ENCODE data around the gene CYP19A1. TPM values are rescaled to one million over a fixed set of nuclear protein-coding genes. Genes with fewer than 3 reads are reported as not detected.
A peak's percentile ranks its signal among the peaks of the same experiment; 100 is the strongest.

Gene CYP19A1
- total and polyA plus RNA-seq, 2 of the 8 experiments (the other 6 are each of a cell fraction or from before 2014, with no cell fraction given), result not detected

DNA sequence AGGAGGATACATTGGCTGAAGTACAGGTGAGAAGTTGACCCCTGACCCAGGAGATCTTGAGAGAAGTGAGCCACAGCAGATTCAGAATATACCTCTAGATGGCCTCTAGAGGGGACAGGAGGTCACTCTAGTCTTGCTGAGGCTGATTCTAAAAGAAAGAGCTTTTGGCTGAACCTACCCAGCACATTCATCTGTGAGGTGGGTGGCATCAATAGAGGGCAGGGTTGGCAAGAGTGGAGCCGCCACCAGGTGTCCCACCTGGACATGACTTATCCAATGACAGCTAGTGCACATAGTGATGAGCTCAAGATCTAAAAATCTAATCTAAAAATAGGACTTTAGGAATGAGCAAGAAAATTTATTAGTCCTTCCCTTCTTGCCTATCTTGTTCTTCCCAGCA lies 51.6 kb downstream of the CYP19A1 start:
- H3K79me1 ChIP-seq (ENCODE audit: low read depth, low read length), result no peaks in the 10 kb centered on the region
- no peak overlapping the region for H2AFZ ChIP-seq (ENCODE audit: low read length)
- no peaks in the 10 kb centered on the region for H3K9me3 ChIP-seq (ENCODE audit: insufficient read depth in 2 of 2, low read depth in 1 of 2, low read length in 1 of 2)
- H3K9ac ChIP-seq (replicated peaks in 1 of 4; ENCODE audit: extremely low read depth in 1 of 4, low read depth in 3 of 4, low read length in 3 of 4), result no peak overlapping the region
- H3K23ac ChIP-seq (ENCODE audit: insufficient read length), result no peak overlapping the region
- H2BK20ac ChIP-seq (ENCODE audit: low read length), result no peak overlapping the region
- H3K79me2 ChIP-seq (ENCODE audit: control insufficient read depth in 1 of 2, insufficient read depth in 2 of 2, low read length in 2 of 2), result no peaks in the 10 kb centered on the region
- DNase-seq (ENCODE audit: low read depth in 1 of 2, low spot score in 2 of 2) (no peak), FAIRE-seq (no peak)
- no peak overlapping the region for H3K27ac ChIP-seq (ENCODE audit: low read depth, low read length)
- H3K18ac ChIP-seq (ENCODE audit: extremely low read depth, low read length), result no peak overlapping the region
- no peaks in the 10 kb centered on the region for H3K27me3 ChIP-seq (replicated peaks in 1 of 4; ENCODE audit: control insufficient read depth in 3 of 4, extremely low read depth in 1 of 4, insufficient read depth in 3 of 4, low read length in 3 of 4)
- H3K36me3 ChIP-seq (ENCODE audit: control insufficient read depth in 2 of 4, insufficient read depth in 4 of 4, low read length in 3 of 4), result no peaks in the 10 kb centered on the region
- no peak overlapping the region for H4K8ac ChIP-seq (ENCODE audit: extremely low read depth, insufficient read depth, low read length)
- no peak overlapping the region for H4K5ac ChIP-seq (ENCODE audit: insufficient read length, low read depth, low read length)
- H4K91ac ChIP-seq (replicated peaks; ENCODE audit: insufficient read length, low read length), result no peak overlapping the region
- WGBS, 2 experiments (ENCODE audit: extremely low coverage in 1 of 2, insufficient coverage in 1 of 2, insufficient read length in 1 of 2, insufficient replicate concordance in 2 of 2, low coverage in 1 of 2, low lambda C conversion rate in 2 of 2, missing lambda C conversion rate in 1 of 2), result 91% methylated on average over 1 of the region's 1 CpG; no CpG with 5 or more reads in 1 of the 2 experiments
- ChIA-PET CTCF (ENCODE audit: partially characterized antibody) (interaction anchor here (0.6 to 12.0 kb wide), 45 partner anchors 8 to 212 kb away, joined by 3 to 263 read pairs (median 5); no protein-coding TSS in a partner anchor), POLR2A (ENCODE audit: partially characterized antibody) (interaction anchor here (1.6 kb wide), 1 partner anchor 12 kb away, joined by 4 read pairs; no protein-coding TSS in a partner anchor)
- no peak overlapping the region for H2BK5ac ChIP-seq (ENCODE audit: low read depth, low read length)
- H3K4me2 ChIP-seq (ENCODE audit: insufficient read depth in 1 of 2, low read depth in 2 of 2, low read length in 2 of 2), result no peak overlapping the region
- no peak overlapping the region for H3K4me3 ChIP-seq (ENCODE audit: extremely low read depth in 1 of 4, insufficient read depth in 2 of 4, low read depth in 3 of 4, low read length in 4 of 4)
- no peak overlapping the region for H2AK5ac ChIP-seq (ENCODE audit: low read depth, low read length)
- TF ChIP-seq GABPA (IDR thresholded peaks at IDR 0.05; ENCODE audit: borderline replicate concordance, insufficient read depth, low read length), result no peak
- TF ChIP-seq, protein P1, sequence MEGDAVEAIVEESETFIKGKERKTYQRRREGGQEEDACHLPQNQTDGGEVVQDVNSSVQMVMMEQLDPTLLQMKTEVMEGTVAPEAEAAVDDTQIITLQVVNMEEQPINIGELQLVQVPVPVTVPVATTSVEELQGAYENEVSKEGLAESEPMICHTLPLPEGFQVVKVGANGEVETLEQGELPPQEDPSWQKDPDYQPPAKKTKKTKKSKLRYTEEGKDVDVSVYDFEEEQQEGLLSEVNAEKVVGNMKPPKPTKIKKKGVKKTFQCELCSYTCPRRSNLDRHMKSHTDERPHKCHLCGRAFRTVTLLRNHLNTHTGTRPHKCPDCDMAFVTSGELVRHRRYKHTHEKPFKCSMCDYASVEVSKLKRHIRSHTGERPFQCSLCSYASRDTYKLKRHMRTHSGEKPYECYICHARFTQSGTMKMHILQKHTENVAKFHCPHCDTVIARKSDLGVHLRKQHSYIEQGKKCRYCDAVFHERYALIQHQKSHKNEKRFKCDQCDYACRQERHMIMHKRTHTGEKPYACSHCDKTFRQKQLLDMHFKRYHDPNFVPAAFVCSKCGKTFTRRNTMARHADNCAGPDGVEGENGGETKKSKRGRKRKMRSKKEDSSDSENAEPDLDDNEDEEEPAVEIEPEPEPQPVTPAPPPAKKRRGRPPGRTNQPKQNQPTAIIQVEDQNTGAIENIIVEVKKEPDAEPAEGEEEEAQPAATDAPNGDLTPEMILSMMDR (IDR thresholded peaks at IDR 0.05; ENCODE audit: control extremely low read depth in 1 of 3, insufficient read depth in 1 of 3, low read depth in 1 of 3, low read length in 3 of 3), result peak; percentile 32 to 45 (median 34); a peak in 3 of 4 replicates
- peak; percentile 42 to 48; a peak in 3 of 4 replicates for TF ChIP-seq RAD21 (IDR thresholded peaks at IDR 0.05 in 1 of 2, conservative IDR thresholded peaks at IDR 0.05 in 1 of 2; ENCODE audit: low read depth in 2 of 2, low read length in 2 of 2)
- no peaks in the 10 kb centered on the region for H3K4me1 ChIP-seq (replicated peaks in 1 of 4; ENCODE audit: control insufficient read depth in 3 of 4, insufficient read depth in 4 of 4, low read length in 3 of 4)
- H3K4ac ChIP-seq (replicated peaks; ENCODE audit: insufficient read length, low read depth, low read length), result no peak overlapping the region
- no peak overlapping the region for H2BK12ac ChIP-seq (ENCODE audit: low read depth, low read length)
- H2BK120ac ChIP-seq (replicated peaks; ENCODE audit: low read depth, low read length), result no peak overlapping the region
- peaks cover 0 to 2% of the 10 kb centered on the region in 2 experiments for H4K20me1 ChIP-seq (replicated peaks in 1 of 2; ENCODE audit: control insufficient read depth in 1 of 2, insufficient read depth in 2 of 2, low read length in 2 of 2)
- H2BK15ac ChIP-seq (ENCODE audit: low read length), result no peak overlapping the region
- H3K23me2 ChIP-seq (ENCODE audit: low read depth, low read length), result no peaks in the 10 kb centered on the region
- no peak overlapping the region for H3K56ac ChIP-seq (replicated peaks; ENCODE audit: insufficient read length, low read depth, low read length)
- H3K14ac ChIP-seq (ENCODE audit: insufficient read length), result no peak overlapping the region
